Psoas muscle (tissue), 8 donors: ENCODE data around the gene MAST2. TPM values are rescaled to one million over a fixed set of nuclear protein-coding genes. Genes with fewer than 3 reads are reported as not detected.

Experiments
- ATAC-seq, 4 donors: fragments of 200-7000 bp; cut with Tn5 transposase; one replicate each; pipeline ENCODE4 v1.9.1; 2020; ENCODE audit warnings: moderate library complexity in 3 of 4, mild to moderate bottlenecking in 2 of 4
- DNase-seq, 2 donors: peaks; one replicate each; pipeline ENCODE4 v3.0.0-alpha.2; 2020
- H3K27ac ChIP-seq: fragments of 200-600 bp; one replicate; pipeline ENCODE4 v1.8.0; 2022
- H3K27me3 ChIP-seq, 3 donors: fragments of 200-600 bp in 1 of 3; one replicate each; pipeline versions ENCODE4 v1.6.1 to v1.8.0; 2013 to 2022; ENCODE audit warnings: low read length in 2 of 3, mild to moderate bottlenecking in 2 of 3, moderate library complexity in 1 of 3; ENCODE audit not compliant: insufficient read depth in 3 of 3
- H3K36me3 ChIP-seq, 2 donors: fragments of 200-600 bp in 1 of 2; one replicate each; pipeline versions ENCODE4 v1.6.1 to v1.8.0; 2013 to 2022; ENCODE audit warnings: low read depth in 1 of 2, mild to moderate bottlenecking in 1 of 2, moderate library complexity in 1 of 2; ENCODE audit not compliant: insufficient read depth in 1 of 2
- H3K4me1 ChIP-seq: fragments of 200-600 bp; one replicate; pipeline ENCODE4 v1.8.0; 2022
- H3K4me3 ChIP-seq: fragments of 200-600 bp; one replicate; pipeline ENCODE4 v1.8.0; 2022; ENCODE audit warnings: mild to moderate bottlenecking
- H3K9me3 ChIP-seq: fragments of 200-600 bp; one replicate; pipeline ENCODE4 v1.8.0; 2022
- CTCF ChIP-seq: fragments of 200-600 bp; IDR thresholded peaks from one replicate; pipeline ENCODE4 v1.8.0; 2022; ENCODE audit warnings: antibody characterized with exemption
- WGBS, 3 donors: extraction: QIAGEN DNeasy Blood & Tissue Kit; methylation state at CpG; one replicate each; pipeline versions ENCODE4 v1.1.6 to v1.1.7; 2013; 5-methylcytosine and 5-hydroxymethylcytosine counted together
- intact Hi-C, 2 donors: fragments of 100-400 bp; cut with DNase I; formaldehyde crosslinking; loops; one replicate each; pipeline versions ENCODE4 v1.11.0 to v1.14.2; 2022
- polyA plus RNA-seq, 3 donors: library from polyadenylated mRNA; stranded (reverse); fragments of 200-250 nt; gene quantifications; one replicate each; pipeline ENCODE4 v1.2.3, GENCODE V29; 2013
- total RNA-seq, 4 donors: library from RNA; stranded (reverse); fragmentation: NEBNext Ultra II Directional in 2 of 4; extraction: Animal tissue kit (Norgen Biotek cat#: 25700) in 2 of 4; gene quantifications; one replicate each; pipeline versions ENCODE4 v1.2.1 to v1.2.4, GENCODE V29; 2021 to 2023
- donor health status: healthy with polysubstance abuse.
- donor health status: DM: no; HTN: no; CAD: no; lungs with moderate emphysema.
- donor health status: Bipolar disorder and iron deficiency.
- donor health status: healthy.
- donor health status: DM: yes; HTN: yes; CAD: no.
- donor health status: DM: no; HTN: no; CAD: no.
- donor health status: DM: no; HTN: no; CAD: no.
- donor health status: DM: yes; HTN: yes; CAD: no.

The MAST2 gene
- total and polyA plus RNA-seq, 7 donors, result 97.8 to 266 (median 159) TPM

- intact Hi-C loops, result loop anchor here (5.0 to 10.0 kb wide), 3 partner anchors 52 to 120 kb away; partner anchors contain the start of genes GPBP1L1 (in 2 of the 2), TMEM69 (in 2 of the 2) and IPP (in 1 of the 2)
- TF ChIP-seq CTCF, result no peak
Observed at GRCh38 chr1:45804669-45804969, 1.2 kb downstream of the MAST2 start.

GRCh38 chr1:45806129-45806528, 2.7 kb downstream of the MAST2 start:
- Histone ChIP-seq H3K4me1 (peaks cover 24% of the 10 kb centered on the region), H3K4me3 (no peak overlapping the region), H3K27me3 (no peaks in the 10 kb centered on the region), H3K9me3 (no peaks in the 10 kb centered on the region), H3K27ac (no peak overlapping the region), H3K36me3 (peaks cover 0 to 25% of the 10 kb centered on the region in 2 donors)
- intact Hi-C loops, result loop anchor here in 1 of 2 donors (10.0 kb wide), 1 partner anchor 121 kb away; the partner anchor contains the start of genes GPBP1L1 and TMEM69
- WGBS, 3 donors, result 97 to 100% (median 99%) methylated on average over 4 of the region's 4 CpGs
- ATAC-seq, result no peak
- no peak for DNase-seq
- TF ChIP-seq CTCF, result no peak

More at GRCh38 chr1:45804669-45804969, 1.2 kb downstream of the MAST2 start:
- peaks cover 33% of the 10 kb centered on the region for H3K4me1 ChIP-seq
- WGBS, 3 donors, result 45 to 75% (median 56%) methylated on average over 2 of the region's 2 CpGs
- ATAC-seq (no peak), DNase-seq (no peak)
- peak overlapping the region; percentile 75 for H3K4me3 ChIP-seq
- no peaks in the 10 kb centered on the region for H3K9me3 ChIP-seq
- no peak overlapping the region for H3K27ac ChIP-seq
- no peaks in the 10 kb centered on the region for H3K27me3 ChIP-seq
- peaks cover 0 to 25% of the 10 kb centered on the region in 2 donors for H3K36me3 ChIP-seq

- peaks cover 5% of the 10 kb centered on the region for H3K4me1 ChIP-seq
- no peaks in the 10 kb centered on the region for H3K9me3 ChIP-seq
- ATAC-seq, result no peak
- DNase-seq, result no peak
- intact Hi-C loops, result loop anchor here in 1 of 2 donors (10.0 kb wide), 1 partner anchor 125 kb away; the partner anchor contains the start of genes GPBP1L1 and TMEM69
- TF ChIP-seq CTCF, result no peak
- H3K4me3 ChIP-seq, result no peak overlapping the region
- no peaks in the 10 kb centered on the region for H3K27me3 ChIP-seq
- H3K27ac ChIP-seq, result no peak overlapping the region
- peaks cover 0 to 42% of the 10 kb centered on the region in 2 donors for H3K36me3 ChIP-seq
Observed at GRCh38 chr1:45809761-45810160, 6.3 kb downstream of the MAST2 start.

- no peak for TF ChIP-seq CTCF
- no peak for ATAC-seq
- Histone ChIP-seq H3K27ac (no peak overlapping the region), H3K4me1 (no peaks in the 10 kb centered on the region), H3K4me3 (no peak overlapping the region), H3K9me3 (peaks cover 6% of the 10 kb centered on the region), H3K36me3 (peaks cover 0 to 17% of the 10 kb centered on the region in 2 donors), H3K27me3 (no peaks in the 10 kb centered on the region)
- intact Hi-C loops, result no loop called here
- 95 to 98% (median 97%) methylated on average over 2 of the region's 2 CpGs for WGBS, 3 donors
- no peak for DNase-seq
Observed at GRCh38 chr1:45814776-45815175, 11.4 kb downstream of the MAST2 start.
